Stimulated activated CD4-positive, alpha-beta T cell treated with anti-CD3 and anti-CD28 coated beads, Interleukin-12 subunit alpha, Interleukin-12 subunit beta, amount 100 ng/mL, for 24 hours (primary cell): ENCODE results near the gene ADSS2.
"Not testable (repeated sequence)": the region's sequence is repeated elsewhere in the genome, so short reads cannot be mapped to it uniquely, and the experiment has no call there.

Experiments
- DNase-seq, 2 experiments: peaks; one replicate each; pipeline ENCODE4 v3.0.0-alpha.2; 2020; ENCODE audit warnings: low read depth in 2 of 2

Gene ADSS2

GRCh38 chr1:244365809-244366208 lies 85.9 kb downstream of the ADSS2 start:
- no peak for DNase-seq

- not testable (repeated sequence) for DNase-seq
These were observed 86.4 kb downstream of the ADSS2 start for GRCh38 chr1:244365262-244365661.

DNA sequence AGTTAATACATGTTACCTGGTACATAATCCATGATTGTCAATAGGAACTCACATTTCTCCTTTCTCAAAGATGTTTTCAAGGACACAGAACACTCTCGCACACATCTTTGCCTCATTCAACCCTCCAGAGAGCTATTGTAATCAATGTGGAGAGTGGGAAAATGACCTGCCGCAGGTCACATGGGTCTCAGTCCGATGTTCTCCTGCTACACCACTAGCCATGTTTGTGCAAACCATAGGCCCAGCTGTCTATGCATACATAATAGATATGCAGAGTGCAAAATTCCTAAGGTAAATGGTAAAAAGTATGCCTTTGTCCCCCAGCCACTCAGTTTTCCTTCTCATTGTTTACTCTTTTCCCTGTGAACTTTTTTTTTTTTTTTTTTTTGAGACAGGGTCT lies 89.2 kb downstream of the ADSS2 start:
- DNase-seq = no peak

GRCh38 chr1:244361764-244362473 lies 89.8 kb downstream of the ADSS2 start:
- no peak for DNase-seq
